GM18870 (cell line): ENCODE data around the gene EPC2.

Experiments used
- ATAC-seq: cut with Tn5 transposase; IDR thresholded peaks from one replicate; pipeline ENCODE4 v1.9.1; 2021; ENCODE audit warnings: moderate library complexity; ENCODE audit not compliant: unreplicated experiment

Gene EPC2

GRCh38 chr2:148643998-148644882, at the start of gene EPC2:
TSS of gene EPC2 (plus strand) at chr2:148644751. CDS start at chr2:148645018, 267 bp downstream.
- peak; percentile 29 for ATAC-seq

GRCh38 chr2:148596018-148596417, 48.5 kb upstream of the EPC2 start:
- ATAC-seq: no peak

GRCh38 chr2:148599109-148599991, 45.2 kb upstream of the EPC2 start:
- ATAC-seq: no peak

- no peak for ATAC-seq
Measured at GRCh38 chr2:148602885-148603561, 41.5 kb upstream of the EPC2 start.

GRCh38 chr2:148603562-148603920, 41.0 kb upstream of the EPC2 start:
- ATAC-seq: peak; percentile 100

GRCh38 chr2:148604927-148605326, 39.6 kb upstream of the EPC2 start:
- ATAC-seq: no peak

- ATAC-seq: no peak
Measured at GRCh38 chr2:148607566-148607965, 37.0 kb upstream of the EPC2 start.

- no peak for ATAC-seq
Measured at GRCh38 chr2:148613231-148614013, 31.1 kb upstream of the EPC2 start.

- no peak for ATAC-seq
Measured at GRCh38 chr2:148614014-148614321, 30.6 kb upstream of the EPC2 start.

- ATAC-seq: peak; percentile 99
Measured at GRCh38 chr2:148614322-148615049, 30.1 kb upstream of the EPC2 start.

- no peak for ATAC-seq
Measured at GRCh38 chr2:148615381-148615841, 29.1 kb upstream of the EPC2 start.

GRCh38 chr2:148616662-148617061, 27.9 kb upstream of the EPC2 start:
- ATAC-seq: no peak

- no peak for ATAC-seq
Measured at GRCh38 chr2:148617219-148617618, 27.3 kb upstream of the EPC2 start.

- ATAC-seq: no peak
Measured at GRCh38 chr2:148619560-148620195, 24.9 kb upstream of the EPC2 start.

GRCh38 chr2:148622366-148622765, 22.2 kb upstream of the EPC2 start:
- no peak for ATAC-seq

GRCh38 chr2:148623086-148623485, 21.5 kb upstream of the EPC2 start:
- no peak for ATAC-seq

- ATAC-seq: no peak
Measured at GRCh38 chr2:148627224-148627623, 17.3 kb upstream of the EPC2 start.

- ATAC-seq: no peak
Measured at GRCh38 chr2:148634749-148635148, 9.8 kb upstream of the EPC2 start.

- no peak for ATAC-seq
Measured at GRCh38 chr2:148638543-148638942, 6.0 kb upstream of the EPC2 start.
